ENCODE data around the gene CRYBA2. TPM values are rescaled to one million over a fixed set of nuclear protein-coding genes. Genes with fewer than 3 reads are reported as not detected.

CRYBA2 gene
- total RNA-seq, 1 donor from 2014 or later: not detected

- Histone ChIP-seq H3K79me2 (ENCODE audit: low read depth) (no peaks in the 10 kb centered on the region), H4K20me1 (ENCODE audit: low read depth) (peaks cover 66% of the 10 kb centered on the region), H3K4me3 (no peak overlapping the region), H3K36me3 (no peaks in the 10 kb centered on the region), H3K9ac (no peak overlapping the region), H3K27me3 (peaks cover 100% of the 10 kb centered on the region), H3K4me2 (peak overlapping the region; percentile 63), H3K27ac (no peak overlapping the region), H3K4me1 (peaks cover 31% of the 10 kb centered on the region), H2AFZ (replicated peaks) (no peak overlapping the region), H3K9me3 (ENCODE audit: low read depth) (no peaks in the 10 kb centered on the region), H3F3A (ENCODE audit: low read depth) (peaks cover 6% of the 10 kb centered on the region)
- no peak overlapping the region for H3K27ac Mint-ChIP-seq
- peaks cover 23% of the 10 kb centered on the region for H3K4me1 Mint-ChIP-seq
- peaks cover 4% of the 10 kb centered on the region for H3K9me3 Mint-ChIP-seq
- peak; percentile 49 for DNase-seq (ENCODE audit: low spot score)
- peaks cover 64% of the 10 kb centered on the region for H3K27me3 Mint-ChIP-seq (ENCODE audit: insufficient read depth, low read depth)
- no peaks in the 10 kb centered on the region for H3K36me3 Mint-ChIP-seq
- H3K4me3 Mint-ChIP-seq: peak overlapping the region; percentile 2
- TF ChIP-seq EZH2phosphoT487 (IDR thresholded peaks at IDR 0.05): peak; percentile 58
- no peak for TF ChIP-seq CTCF (IDR thresholded peaks at IDR 0.05)
- peak; percentile 52 for TF ChIP-seq EZH2 (IDR thresholded peaks at IDR 0.05)
These were observed 6.8 kb upstream of the CRYBA2 start for GRCh38 chr2:218999881-219000568.

- Mint-ChIP-seq H3K36me3 (no peaks in the 10 kb centered on the region), H3K27me3 (ENCODE audit: insufficient read depth, low read depth) (peaks cover 65% of the 10 kb centered on the region), H3K9me3 (peaks cover 4% of the 10 kb centered on the region), H3K4me3 (peak overlapping the region; percentile 2), H3K27ac (no peak overlapping the region), H3K4me1 (peaks cover 23% of the 10 kb centered on the region)
- no peaks in the 10 kb centered on the region for H3K36me3 ChIP-seq
- H4K20me1 ChIP-seq (ENCODE audit: low read depth): peaks cover 74% of the 10 kb centered on the region
- no peak overlapping the region for H3K27ac ChIP-seq
- DNase-seq (ENCODE audit: low spot score): peak; percentile 50
- H3F3A ChIP-seq (ENCODE audit: low read depth): peaks cover 8% of the 10 kb centered on the region
- no peak overlapping the region for H3K4me3 ChIP-seq
- H3K79me2 ChIP-seq (ENCODE audit: low read depth): no peaks in the 10 kb centered on the region
- H3K4me1 ChIP-seq: peaks cover 33% of the 10 kb centered on the region
- no peak overlapping the region for H3K9ac ChIP-seq
- H3K9me3 ChIP-seq (ENCODE audit: low read depth): no peaks in the 10 kb centered on the region
- peaks cover 100% of the 10 kb centered on the region for H3K27me3 ChIP-seq
- no peak overlapping the region for H2AFZ ChIP-seq (replicated peaks)
- peak overlapping the region; percentile 63 for H3K4me2 ChIP-seq
- TF ChIP-seq CTCF (IDR thresholded peaks at IDR 0.05): no peak
- no peak for TF ChIP-seq EZH2 (IDR thresholded peaks at IDR 0.05)
- no peak for TF ChIP-seq EZH2phosphoT487 (IDR thresholded peaks at IDR 0.05)
These were observed 6.0 kb upstream of the CRYBA2 start for GRCh38 chr2:218999021-218999880.

- Histone ChIP-seq H3K36me3 (no peaks in the 10 kb centered on the region), H2AFZ (replicated peaks) (no peak overlapping the region), H3K9ac (no peak overlapping the region), H3K9me3 (ENCODE audit: low read depth) (no peaks in the 10 kb centered on the region), H3K4me3 (no peak overlapping the region), H3F3A (ENCODE audit: low read depth) (peaks cover 12% of the 10 kb centered on the region), H3K4me1 (peaks cover 41% of the 10 kb centered on the region), H3K27ac (no peak overlapping the region), H4K20me1 (ENCODE audit: low read depth) (peaks cover 78% of the 10 kb centered on the region), H3K27me3 (peaks cover 100% of the 10 kb centered on the region), H3K4me2 (no peak overlapping the region), H3K79me2 (ENCODE audit: low read depth) (no peaks in the 10 kb centered on the region)
- Mint-ChIP-seq H3K36me3 (no peaks in the 10 kb centered on the region), H3K9me3 (peaks cover 4% of the 10 kb centered on the region), H3K27me3 (ENCODE audit: insufficient read depth, low read depth) (peaks cover 65% of the 10 kb centered on the region), H3K27ac (no peak overlapping the region), H3K4me1 (peaks cover 26% of the 10 kb centered on the region), H3K4me3 (no peak overlapping the region)
- DNase-seq (ENCODE audit: low spot score): no peak
- no peak for TF ChIP-seq EZH2phosphoT487 (IDR thresholded peaks at IDR 0.05)
- TF ChIP-seq EZH2 (IDR thresholded peaks at IDR 0.05): no peak
- no peak for TF ChIP-seq CTCF (IDR thresholded peaks at IDR 0.05)
These were observed 5.3 kb upstream of the CRYBA2 start for GRCh38 chr2:218998414-218999002.

Measured in neural progenitor cell (in vitro differentiated cells).